HG03103 (cell line): ENCODE measurements around the gene AGFG2.
A peak's percentile ranks its signal among the peaks of the same experiment; 100 is the strongest.

Source experiments
- ATAC-seq: cut with Tn5 transposase; IDR thresholded peaks from one replicate; pipeline ENCODE4 v1.9.1; 2021; ENCODE audit warnings: low read depth; ENCODE audit not compliant: unreplicated experiment

AGFG2 gene

DNA sequence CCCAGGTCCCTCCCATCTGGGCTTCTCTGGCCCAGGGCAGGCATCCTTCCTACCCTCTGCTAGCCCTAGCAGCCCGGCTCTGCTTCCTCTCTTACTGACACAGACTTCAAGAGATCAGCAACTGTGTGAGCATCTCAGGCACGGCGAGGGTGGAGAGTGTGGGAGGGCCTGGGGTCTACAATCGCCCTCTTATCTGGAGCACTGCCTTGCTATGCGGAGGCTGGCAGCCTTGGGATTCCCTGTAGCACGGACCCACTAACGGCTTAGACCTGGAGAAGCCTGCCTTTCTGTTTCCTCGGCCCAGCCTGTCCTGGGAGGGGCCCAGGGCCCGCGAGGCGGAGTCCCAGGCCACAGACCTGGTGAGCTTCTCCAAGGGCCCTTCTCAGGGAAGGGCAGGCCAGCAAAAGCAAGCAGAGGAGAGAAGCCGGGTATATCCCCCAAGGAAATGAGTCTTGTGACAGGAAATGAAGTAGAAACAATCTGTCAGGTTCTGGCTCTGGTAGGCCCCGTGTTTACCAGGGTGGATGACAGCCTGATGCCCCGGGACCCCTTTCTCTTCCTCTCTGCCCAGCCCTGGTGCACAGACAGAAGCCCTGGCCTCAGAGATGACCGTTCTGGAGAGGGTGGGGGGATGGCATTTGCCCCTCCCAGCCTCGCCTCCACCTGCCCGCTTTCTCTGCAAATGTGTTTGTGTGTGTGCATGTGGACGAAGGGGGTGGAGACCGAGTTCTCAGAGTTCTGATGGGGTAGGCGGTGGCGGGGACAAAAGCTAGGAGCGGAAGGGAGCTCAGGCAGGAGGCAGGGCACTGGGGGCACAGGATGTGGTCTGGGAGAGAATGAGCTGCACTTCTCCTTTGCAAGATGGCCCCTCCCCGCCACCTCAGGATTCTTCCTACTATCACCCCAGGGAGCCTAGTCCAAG, 44.4 kb downstream of the AGFG2 start:
- no peak for ATAC-seq

DNA sequence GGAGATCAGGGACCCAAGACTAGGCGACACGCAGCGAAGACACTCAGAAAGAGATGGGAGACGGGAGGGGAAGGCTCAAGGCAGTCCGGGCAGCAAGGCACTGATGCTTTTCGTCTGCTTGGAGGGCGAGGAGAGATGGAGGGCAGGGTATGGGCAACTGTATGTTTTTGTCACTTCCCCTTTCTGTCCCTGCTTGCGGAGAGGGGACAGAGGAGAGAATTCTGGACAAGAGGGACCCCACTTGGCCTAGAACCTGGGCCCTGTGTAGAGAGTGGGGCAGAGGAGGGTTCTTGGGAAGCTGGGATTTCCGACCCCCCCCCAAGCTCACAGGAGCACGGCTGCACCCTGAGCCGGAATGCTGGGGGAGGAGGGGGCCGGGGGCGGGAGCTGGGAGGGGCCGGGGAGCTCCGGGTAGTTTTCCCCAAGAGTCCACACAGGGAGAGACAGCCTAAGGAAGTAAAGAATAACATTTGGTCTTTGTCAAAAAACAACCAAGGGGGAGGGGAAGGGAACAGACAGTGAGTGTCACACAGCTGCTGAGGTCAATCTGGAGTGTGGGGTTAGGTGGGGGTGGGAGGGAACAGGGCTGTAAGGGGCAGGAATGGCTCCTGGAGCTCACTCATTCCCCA, 45.2 kb downstream of the AGFG2 start:
- no peak for ATAC-seq

DNA sequence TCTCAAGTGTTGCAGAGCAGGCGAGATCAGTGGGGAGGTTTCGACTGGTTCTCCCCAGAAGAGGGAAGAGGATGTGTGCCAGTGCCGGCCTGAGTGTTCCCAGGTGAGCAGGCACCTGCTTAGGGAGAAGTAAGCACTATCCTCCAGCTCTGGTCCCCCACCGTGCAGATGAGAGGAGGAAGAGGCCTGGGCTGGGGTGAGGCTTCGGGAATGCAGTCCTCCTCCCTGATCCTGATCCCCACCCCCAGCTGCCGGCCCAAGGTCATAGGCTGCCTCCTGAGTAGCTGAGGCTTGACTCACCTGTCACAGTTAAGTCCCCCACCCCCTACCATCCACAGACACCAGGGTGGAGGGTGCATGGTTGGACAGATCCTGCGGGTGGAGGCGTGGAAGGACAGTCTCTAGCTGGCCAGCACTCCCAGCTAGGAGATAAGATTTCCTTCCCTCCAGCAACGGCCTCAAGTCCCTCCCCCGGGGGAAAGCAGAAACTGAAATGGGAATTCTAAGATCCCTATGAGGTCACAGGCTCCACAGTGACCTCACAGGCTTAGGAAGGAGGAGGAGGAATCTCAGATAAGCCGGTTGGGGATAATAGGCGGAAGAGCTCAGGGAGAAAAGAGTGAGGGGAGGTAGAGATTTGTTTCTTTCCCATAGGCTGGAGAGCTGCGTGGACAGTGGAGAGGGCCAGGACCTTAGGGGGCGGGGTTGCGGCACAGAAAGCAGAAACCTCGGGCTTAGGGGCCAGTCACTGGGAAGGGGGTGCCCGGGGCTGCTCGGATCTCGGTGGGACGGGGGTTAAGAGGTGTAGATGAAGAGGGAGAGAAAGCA, 45.9 kb downstream of the AGFG2 start:
- no peak for ATAC-seq

DNA sequence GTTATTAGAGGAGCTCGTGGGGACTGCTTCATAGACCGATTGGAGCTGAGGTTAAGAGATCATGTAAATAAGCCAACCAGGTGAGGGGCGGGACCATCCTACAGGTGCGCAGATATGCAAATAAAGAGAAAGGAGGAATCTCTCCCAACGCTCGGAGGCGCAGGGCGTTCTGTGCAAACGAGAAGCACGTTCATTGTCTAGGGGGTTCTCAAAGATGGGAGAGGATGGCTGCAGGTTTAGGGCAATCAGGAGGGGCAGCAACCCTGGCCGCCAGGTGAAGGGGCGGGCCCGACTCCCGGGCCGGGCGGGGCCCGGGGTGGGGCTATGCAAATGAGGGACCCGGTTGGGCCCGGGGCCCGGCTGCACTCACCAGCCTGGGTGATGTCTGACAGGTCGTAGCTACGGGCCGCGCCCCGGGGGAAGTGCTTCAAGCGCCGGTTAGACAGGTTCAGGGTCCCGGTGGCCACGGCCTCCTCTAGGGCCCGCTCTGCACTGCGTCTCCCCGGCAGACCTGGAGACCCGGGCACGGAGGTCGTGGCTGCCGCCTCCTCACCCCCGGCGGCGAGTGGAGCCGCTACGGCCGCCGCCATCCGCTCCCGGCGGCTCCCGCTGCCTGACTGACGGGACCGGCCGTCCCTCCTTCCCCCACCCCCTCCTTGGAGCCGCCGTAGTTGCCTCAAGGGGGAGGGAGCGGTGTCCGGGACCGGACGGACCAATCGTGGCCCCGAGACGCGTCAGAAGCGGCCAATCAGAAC, 46.7 kb downstream of the AGFG2 start, which contains the start of gene LRCH4:
Gene LRCH4, minus strand, starts transcription at position 619 of the 755 bp plus-strand sequence. Its CDS starts 29 bp downstream, at position 590.
- peak; percentile 14 for ATAC-seq

DNA sequence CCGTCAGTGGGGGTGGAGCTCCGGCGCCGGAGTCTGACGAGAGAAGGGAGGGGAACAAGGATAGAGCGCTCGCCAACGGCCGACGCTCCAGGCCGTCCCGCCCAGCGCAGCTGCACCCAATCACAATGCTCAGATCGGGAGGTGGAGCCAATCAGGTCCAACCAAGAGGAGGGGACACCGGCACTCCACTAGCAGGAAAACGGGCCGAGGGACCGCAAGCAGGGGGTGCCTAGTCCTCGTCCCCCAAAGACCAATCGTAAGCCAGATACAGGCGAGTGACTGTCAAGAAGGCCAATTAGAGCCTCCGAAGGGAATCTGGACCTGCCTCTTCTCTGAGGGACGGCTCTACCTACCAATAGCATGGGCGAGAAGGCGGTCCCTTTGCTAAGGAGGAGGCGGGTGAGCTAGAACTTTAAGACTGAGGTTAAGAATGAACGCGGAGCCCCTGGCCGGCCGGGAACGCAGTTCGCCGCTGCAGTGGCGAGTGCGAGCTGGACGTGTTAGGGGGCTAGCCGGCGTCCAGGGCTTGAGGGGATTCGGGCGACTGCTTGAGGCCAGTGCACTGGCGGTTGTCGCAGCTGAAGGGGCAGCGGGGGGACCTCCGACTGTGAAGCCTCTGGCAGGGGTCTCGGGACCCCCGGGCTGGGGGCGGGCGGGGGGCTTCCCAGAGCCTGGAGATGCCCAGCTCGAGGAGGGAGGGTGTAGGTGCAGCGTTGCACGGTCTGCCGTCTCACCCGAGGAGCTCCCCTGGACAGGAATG, 47.4 kb downstream of the AGFG2 start, which contains the start of gene FBXO24:
Gene FBXO24, plus strand, starts transcription at position 63 of the 760 bp plus-strand sequence. Its CDS starts 298 bp downstream, at position 361.
- peak; percentile 81 for ATAC-seq

DNA sequence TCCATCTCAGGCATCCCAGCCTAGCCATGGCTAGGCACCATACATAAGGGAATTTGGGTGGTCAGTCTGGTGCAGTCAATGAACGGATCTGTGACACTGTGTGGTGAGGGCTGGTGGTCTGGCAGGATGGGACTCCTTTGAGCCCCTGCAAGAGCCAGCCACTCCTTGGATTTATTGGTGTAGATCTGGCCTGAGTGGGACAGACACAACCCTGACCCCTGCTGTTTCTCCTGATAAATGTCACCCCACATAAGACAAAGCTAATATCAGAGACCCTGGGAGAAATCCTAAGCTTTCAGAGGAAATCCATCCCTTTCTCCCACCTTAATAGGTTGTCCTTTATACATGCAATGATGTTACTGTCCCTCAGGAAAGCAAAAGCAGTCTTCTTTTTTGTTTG, 49.4 kb downstream of the AGFG2 start:
- ATAC-seq: no peak

DNA sequence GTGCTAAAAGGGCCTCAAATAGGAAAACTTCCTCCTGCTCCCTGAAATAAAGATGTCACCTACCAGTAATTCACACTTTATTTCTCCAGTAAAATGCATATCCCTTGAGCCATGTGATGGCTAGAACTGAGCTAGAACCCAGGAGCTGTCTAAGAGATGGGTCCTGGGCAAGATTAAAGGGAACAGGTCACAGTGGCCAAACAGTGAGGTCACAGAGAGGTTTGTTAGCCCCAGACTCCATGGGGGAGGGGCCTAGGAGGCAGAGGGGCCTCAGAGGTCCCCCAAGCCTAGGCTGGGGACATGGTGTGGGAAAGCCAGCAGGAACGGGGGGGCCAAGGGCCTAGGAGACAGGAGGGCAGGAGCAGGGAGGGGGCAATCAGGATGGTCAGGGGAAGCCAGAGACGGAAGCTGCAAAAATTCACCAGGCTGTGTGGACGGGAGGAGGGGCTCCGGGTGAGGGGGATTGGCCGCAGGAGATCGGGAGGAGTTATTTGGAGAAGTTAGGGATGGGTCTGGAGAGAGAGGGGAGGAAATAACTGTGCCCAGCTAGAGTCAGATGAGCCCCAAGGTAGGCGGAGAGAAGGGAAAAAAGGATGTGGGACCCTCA, 50.4 kb downstream of the AGFG2 start:
- ATAC-seq: no peak

DNA sequence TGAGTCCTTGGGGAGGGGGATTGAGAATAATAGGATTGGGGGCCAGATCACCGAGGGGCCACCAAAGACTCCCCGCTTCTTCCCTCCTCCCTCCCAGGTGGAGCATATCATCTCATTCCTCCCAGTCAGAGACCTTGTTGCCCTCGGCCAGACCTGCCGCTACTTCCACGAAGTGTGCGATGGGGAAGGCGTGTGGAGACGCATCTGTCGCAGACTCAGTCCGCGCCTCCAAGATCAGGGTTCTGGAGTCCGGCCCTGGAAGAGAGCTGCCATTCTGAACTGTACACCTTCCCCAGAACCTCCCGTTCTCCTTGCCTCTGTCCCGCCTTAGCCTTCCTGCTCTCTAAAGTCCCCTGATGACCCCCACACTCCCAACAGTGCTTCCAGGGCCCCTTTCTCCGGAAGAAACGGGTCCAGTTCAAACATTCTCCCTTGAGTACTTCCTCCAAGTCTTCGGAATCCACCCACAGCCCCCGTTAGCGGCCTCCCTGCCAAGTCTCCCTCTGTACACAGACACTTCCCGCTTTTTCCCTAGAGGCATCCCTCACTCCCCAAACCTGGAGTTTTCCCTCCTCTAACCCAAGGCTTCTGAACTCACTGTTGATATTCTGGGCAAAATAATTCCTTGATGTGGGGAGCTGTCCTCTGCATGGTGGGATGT, 51.2 kb downstream of the AGFG2 start:
- ATAC-seq: no peak

DNA sequence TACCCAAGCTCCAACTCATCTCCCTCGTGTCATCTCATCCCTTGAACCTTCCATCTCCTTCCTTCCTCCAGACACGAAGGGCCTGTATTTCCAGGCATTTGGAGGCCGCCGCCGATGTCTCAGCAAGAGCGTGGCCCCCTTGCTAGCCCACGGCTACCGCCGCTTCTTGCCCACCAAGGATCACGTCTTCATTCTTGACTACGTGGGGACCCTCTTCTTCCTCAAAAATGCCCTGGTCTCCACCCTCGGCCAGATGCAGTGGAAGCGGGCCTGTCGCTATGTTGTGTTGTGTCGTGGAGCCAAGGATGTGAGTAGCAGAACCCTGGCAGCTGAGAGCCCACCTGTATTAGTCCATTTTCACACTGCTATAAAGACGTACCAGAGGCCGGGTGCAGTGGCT, 52.6 kb downstream of the AGFG2 start:
- no peak for ATAC-seq

DNA sequence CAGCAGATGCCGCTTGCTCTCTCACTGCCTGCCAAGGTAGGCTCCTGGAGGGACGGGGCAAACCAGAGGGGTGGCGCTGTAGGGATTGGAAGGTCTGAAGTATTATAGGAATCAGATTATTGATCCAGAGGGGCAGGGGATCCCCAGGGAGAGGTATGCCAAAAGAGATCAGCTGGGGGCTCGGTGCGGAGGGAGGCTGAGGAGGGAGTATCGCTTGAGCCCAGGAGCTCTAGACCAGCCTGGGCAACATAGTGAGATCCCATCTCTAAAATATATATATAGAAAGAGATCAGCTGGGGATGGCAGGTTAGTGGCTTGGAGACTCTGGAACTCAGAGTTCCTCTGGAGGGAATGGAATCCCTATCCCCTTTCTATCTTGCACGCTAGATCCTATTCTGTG, 56.2 kb downstream of the AGFG2 start:
- no peak for ATAC-seq

DNA sequence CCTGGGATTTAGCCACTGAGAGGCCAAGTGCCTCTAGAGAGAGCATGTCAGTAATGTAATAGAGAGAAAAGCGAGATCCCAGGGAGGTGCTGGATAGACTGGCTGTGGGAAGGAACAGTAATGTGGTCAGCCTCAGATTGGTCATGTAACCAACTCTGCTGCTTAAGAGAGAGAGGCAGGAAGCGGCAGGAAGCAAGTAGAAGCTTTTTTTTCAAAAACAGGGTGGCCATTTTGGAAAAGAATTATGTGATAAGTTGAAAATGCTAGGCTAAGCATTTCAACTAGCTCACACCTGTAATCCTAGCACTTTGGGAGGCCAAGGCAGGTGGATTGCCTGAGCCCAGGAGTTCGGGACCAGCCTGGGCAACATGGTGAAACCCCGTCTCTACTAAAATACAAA, 59.4 kb downstream of the AGFG2 start:
- ATAC-seq: no peak

DNA sequence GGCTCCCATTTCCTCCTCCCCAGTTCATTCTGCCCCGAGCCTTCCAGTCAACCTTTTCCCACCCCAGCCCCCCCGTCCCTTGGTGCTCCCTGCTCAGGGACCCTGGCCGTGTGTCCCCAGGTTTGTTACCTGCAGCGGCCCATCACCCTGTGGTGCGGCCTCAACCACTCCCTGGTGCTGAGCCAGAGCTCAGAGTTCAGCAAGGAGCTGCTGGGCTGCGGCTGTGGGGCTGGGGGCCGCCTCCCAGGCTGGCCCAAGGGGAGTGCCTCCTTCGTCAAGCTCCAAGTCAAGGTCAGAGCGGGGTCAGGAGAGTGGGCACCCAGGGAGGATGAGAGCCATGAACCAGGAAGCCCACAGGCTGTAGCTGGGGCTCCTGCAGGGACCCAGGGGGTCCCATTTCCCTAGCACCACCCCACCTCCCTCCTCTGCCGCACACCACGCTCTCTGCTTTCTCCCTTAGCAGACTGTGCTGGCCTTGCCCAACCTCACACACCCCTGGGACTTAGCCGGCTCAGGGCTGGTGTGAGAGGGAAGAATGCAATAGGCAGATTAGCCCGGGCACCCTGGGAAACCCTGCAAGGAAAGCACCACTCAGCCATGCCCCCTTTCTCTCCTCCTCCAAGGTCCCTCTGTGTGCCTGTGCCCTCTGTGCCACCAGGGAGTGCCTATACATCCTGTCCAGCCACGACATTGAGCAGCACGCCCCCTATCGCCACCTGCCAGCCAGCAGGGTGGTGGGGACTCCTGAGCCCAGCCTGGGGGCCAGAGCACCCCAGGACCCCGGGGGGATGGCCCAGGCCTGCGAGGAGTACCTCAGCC, 61.1 kb downstream of the AGFG2 start:
- ATAC-seq: no peak

DNA sequence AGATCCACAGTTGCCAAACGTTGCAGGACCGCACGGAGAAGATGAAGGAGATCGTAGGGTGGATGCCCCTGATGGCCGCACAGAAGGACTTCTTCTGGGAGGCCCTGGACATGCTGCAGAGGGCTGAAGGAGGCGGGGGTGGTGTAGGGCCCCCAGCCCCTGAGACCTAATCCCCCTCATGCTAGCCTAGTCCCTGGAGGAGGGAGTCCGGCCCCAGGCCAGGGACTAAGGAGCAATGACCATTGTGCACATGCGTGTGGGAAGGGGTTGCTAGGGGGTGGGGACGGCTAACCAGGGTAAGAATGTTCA, 61.7 kb downstream of the AGFG2 start:
- no peak for ATAC-seq

DNA sequence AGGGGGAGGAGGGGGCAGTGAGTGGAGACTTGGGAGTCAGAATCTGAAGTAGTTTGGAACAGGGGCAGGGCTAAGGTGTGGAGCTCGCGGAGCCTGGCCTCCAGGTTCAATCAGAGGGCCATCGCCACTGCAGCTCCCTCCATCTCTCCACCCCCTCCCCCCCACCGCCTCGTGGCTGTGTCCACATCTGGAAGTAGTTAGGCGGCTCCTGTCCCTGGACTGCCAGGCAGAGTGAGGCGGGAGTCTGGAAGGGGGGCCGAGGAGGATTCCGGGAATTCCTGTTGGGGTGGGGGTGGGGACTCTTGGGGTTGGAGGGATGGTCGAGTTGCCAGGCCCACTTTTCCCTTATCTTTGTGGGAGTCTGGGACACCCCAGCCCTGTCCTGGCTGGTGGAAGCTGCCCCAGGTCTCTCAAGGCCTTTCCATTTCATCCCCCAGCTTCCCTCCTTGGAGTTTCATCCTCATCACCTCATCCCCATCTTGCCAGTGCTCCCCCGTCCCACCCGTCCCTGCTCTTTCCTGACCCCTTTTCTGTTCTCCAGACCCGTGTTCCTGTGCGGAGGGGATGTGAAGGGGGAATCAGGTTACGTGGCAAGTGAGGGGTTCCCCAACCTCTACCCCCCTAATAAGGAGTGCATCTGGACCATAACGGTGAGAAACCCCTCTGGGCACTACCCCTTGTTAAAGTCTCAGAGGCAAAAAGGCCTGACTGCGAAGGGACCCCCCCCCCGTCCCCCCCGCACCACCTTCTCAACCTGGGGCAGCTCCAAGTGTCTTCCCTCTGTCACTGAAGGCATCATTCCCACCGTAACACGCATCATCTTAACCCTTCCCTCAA, 64.1 kb downstream of the AGFG2 start:
- no peak for ATAC-seq

DNA sequence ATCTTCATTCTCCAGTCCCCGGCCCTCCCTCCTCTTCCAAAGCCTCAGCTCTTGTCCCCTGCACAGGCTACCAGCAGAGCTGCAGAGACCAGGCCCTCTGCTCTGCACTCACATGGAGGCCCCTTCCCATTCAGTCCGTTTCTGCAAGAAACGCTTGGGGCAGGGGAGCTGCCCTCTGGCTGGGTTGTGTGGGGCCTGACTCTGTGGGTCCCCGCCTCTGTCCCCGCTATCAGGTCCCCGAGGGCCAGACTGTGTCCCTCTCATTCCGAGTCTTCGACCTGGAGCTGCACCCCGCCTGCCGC, 64.7 kb downstream of the AGFG2 start:
- ATAC-seq: no peak

DNA sequence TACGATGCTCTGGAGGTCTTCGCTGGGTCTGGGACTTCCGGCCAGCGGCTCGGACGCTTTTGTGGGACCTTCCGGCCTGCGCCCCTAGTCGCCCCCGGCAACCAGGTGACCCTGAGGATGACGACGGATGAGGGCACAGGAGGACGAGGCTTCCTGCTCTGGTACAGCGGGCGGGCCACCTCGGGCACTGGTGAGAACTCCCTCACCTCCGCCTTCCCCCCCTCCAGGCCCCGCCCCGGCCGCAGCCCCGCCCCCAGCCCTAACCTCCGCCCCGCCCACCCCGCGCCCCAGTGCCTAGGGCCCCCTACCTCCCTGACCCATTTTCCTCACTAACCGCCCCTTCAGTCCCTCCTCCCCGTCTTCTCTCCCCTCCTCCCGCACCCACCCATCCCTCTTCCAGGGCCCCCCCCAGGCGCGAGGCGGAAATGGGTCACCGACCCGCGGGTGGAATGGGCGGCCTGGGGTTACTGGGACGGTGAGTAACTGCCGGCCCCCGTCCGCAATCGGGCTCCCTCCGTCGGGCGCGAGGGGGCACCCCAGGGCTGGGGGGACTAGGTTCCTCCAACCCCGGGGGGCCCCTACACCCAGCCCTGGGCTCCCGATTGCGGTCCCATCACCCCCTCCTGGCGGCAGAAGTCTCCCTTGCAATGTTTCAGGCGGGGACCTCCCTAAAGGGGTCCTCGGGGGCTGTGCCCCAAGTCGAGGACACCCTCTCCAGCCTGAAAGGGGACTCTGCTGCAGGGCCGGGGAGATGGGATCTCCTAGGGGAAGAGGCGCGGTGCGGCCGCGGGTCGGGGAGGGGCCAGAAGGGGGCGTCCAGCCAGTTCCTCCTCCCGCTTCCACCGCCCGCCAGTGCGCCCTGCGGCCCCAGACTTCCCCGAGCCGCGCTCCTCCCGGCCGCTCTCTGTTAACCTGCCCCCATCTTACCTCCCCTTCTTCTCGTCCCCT, 65.3 kb downstream of the AGFG2 start:
- no peak for ATAC-seq
